SK-N-SH (cell line): ENCODE measurements around the gene LRRK2.

Source experiments
- CHD2 ChIP-seq: fragments of 150-350 bp; IDR thresholded peaks from 2 replicates; pipeline ENCODE4 v1.6.1; 2018; ENCODE audit warnings: low read length; ENCODE audit not compliant: partially characterized antibody
- CTCF ChIP-seq: fragments of 200-600 bp; sonication (generic); IDR thresholded peaks from 2 replicates; pipeline ENCODE4 v1.6.1; 2017; ENCODE audit warnings: antibody characterized with exemption, mild to moderate bottlenecking, moderate library complexity
- EP300 ChIP-seq, 2 experiments: IDR thresholded peaks; 2 replicates each; pipeline versions ENCODE4 v1.4.0 to v1.6.1; 2012; ENCODE audit warnings: borderline replicate concordance in 1 of 2, low read depth in 1 of 2, low read length in 1 of 2
- FOSL2 ChIP-seq: IDR thresholded peaks from 2 replicates; pipeline ENCODE4 v1.4.0; 2012; ENCODE audit warnings: low read depth, mild to moderate bottlenecking, moderate library complexity, borderline replicate concordance
- FOXJ3 ChIP-seq: sonication (generic); formaldehyde crosslinking; IDR thresholded peaks from 2 replicates; pipeline ENCODE4 v1.5.1; 2020; ENCODE audit warnings: mild to moderate bottlenecking, missing genetic modification reagents
- MAX ChIP-seq: IDR thresholded peaks from 2 replicates; pipeline ENCODE4 v1.4.0; 2012; ENCODE audit warnings: low read depth
- YY1 ChIP-seq: IDR thresholded peaks from 2 replicates; pipeline ENCODE4 v1.4.0; 2012; ENCODE audit warnings: low read depth, mild to moderate bottlenecking
- TF ChIP-seq, protein P1 (sequence below): IDR thresholded peaks from 2 replicates; pipeline ENCODE4 v1.4.0; 2012; ENCODE audit warnings: low read depth, borderline replicate concordance
- TF ChIP-seq, protein P2 (sequence below): IDR thresholded peaks from 2 replicates; pipeline ENCODE4 v1.4.0; 2012; ENCODE audit warnings: low read depth, borderline replicate concordance

GRCh38 chr12:40262657-40263056, 37.9 kb downstream of the LRRK2 start:
- TF ChIP-seq, protein P1, sequence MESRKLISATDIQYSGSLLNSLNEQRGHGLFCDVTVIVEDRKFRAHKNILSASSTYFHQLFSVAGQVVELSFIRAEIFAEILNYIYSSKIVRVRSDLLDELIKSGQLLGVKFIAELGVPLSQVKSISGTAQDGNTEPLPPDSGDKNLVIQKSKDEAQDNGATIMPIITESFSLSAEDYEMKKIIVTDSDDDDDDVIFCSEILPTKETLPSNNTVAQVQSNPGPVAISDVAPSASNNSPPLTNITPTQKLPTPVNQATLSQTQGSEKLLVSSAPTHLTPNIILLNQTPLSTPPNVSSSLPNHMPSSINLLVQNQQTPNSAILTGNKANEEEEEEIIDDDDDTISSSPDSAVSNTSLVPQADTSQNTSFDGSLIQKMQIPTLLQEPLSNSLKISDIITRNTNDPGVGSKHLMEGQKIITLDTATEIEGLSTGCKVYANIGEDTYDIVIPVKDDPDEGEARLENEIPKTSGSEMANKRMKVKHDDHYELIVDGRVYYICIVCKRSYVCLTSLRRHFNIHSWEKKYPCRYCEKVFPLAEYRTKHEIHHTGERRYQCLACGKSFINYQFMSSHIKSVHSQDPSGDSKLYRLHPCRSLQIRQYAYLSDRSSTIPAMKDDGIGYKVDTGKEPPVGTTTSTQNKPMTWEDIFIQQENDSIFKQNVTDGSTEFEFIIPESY = no peak
- TF ChIP-seq FOSL2 (no peak), YY1 (no peak), CTCF (no peak), MAX (no peak), CHD2 (no peak), EP300 (IDR thresholded peaks at IDR 0.05; ENCODE audit: borderline replicate concordance in 1 of 2, low read depth in 1 of 2, low read length in 1 of 2) (no peak), FOXJ3 (no peak)
- TF ChIP-seq, protein P2, sequence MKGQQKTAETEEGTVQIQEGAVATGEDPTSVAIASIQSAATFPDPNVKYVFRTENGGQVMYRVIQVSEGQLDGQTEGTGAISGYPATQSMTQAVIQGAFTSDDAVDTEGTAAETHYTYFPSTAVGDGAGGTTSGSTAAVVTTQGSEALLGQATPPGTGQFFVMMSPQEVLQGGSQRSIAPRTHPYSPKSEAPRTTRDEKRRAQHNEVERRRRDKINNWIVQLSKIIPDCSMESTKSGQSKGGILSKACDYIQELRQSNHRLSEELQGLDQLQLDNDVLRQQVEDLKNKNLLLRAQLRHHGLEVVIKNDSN = no peak
